Hematopoietic multipotent progenitor cell treated with erythropoietin and hydrocortisone succinate and interleukin-3 and kit ligand, for 8 days (in vitro differentiated cells): Measurements from ENCODE around the gene EHD1.

Experiments
- DNase-seq: peaks from one replicate; pipeline ENCODE4 v3.0.0-alpha.2; 2015

Gene EHD1

GRCh38 chr11:64878494-64879243, at the start of gene EHD1:
EHD1 (minus strand) TSS chr11:64878621; CDS start chr11:64878464, 157 bp downstream.
- DNase-seq = peak; percentile 97

- DNase-seq = no peak
Measured at GRCh38 chr11:64926689-64927088, 48.3 kb upstream of the EHD1 start.

- peak; percentile 86 for DNase-seq
Measured at GRCh38 chr11:64925536-64926436, 47.4 kb upstream of the EHD1 start.

- DNase-seq = peak; percentile 20
Measured at GRCh38 chr11:64924910-64925284, 46.5 kb upstream of the EHD1 start.

GRCh38 chr11:64923944-64924909, 45.8 kb upstream of the EHD1 start, which contains the start of gene PPP2R5B:
PPP2R5B (plus strand) TSS chr11:64924689; CDS start chr11:64925735, 1,046 bp downstream.
- peak; percentile 96 for DNase-seq

GRCh38 chr11:64923151-64923661, 44.8 kb upstream of the EHD1 start:
- DNase-seq = no peak

GRCh38 chr11:64921384-64921783, 43.0 kb upstream of the EHD1 start:
- no peak for DNase-seq

- DNase-seq = no peak
Measured at GRCh38 chr11:64920124-64920523, 41.7 kb upstream of the EHD1 start.

GRCh38 chr11:64919627-64920026, 41.2 kb upstream of the EHD1 start:
- DNase-seq = no peak

- peak; percentile 65 for DNase-seq
Measured at GRCh38 chr11:64918017-64918416, 39.6 kb upstream of the EHD1 start.

- no peak for DNase-seq
Measured at GRCh38 chr11:64917663-64917995, 39.2 kb upstream of the EHD1 start.

GRCh38 chr11:64916775-64917662, 38.6 kb upstream of the EHD1 start, which contains the start of gene ATG2A:
ATG2A (minus strand) TSS chr11:64917209; CDS start chr11:64917135, 74 bp downstream.
- DNase-seq = peak; percentile 100

- DNase-seq = peak; percentile 50
Measured at GRCh38 chr11:64916040-64916774, 37.8 kb upstream of the EHD1 start.

GRCh38 chr11:64915376-64915887, 37.0 kb upstream of the EHD1 start:
- peak; percentile 45 for DNase-seq

- DNase-seq = no peak
Measured at GRCh38 chr11:64914123-64914522, 35.7 kb upstream of the EHD1 start.

GRCh38 chr11:64913171-64913727, 34.8 kb upstream of the EHD1 start:
- no peak for DNase-seq

GRCh38 chr11:64911689-64912088, 33.3 kb upstream of the EHD1 start:
- DNase-seq = no peak

GRCh38 chr11:64911142-64911541, 32.7 kb upstream of the EHD1 start:
- no peak for DNase-seq

- DNase-seq = no peak
Measured at GRCh38 chr11:64910451-64911093, 32.2 kb upstream of the EHD1 start.
